Measurements from ENCODE around the gene DERA.
"Not testable (repeated sequence)": the region's sequence is repeated elsewhere in the genome, so short reads cannot be mapped to it uniquely, and the experiment has no call there.

Gene DERA

GRCh38 chr12:15967053-15967452 lies 55.9 kb downstream of the DERA start:
- not testable (repeated sequence) for DNase-seq

GRCh38 chr12:15971211-15971610 lies 60.1 kb downstream of the DERA start:
- no peak for DNase-seq

- no peak for DNase-seq
Measured at GRCh38 chr12:15972894-15973293, 61.8 kb downstream of the DERA start.

GRCh38 chr12:15977999-15978951 lies 67.1 kb downstream of the DERA start:
- no peak for DNase-seq

- DNase-seq = no peak
Measured at GRCh38 chr12:15979096-15980092, 68.3 kb downstream of the DERA start.

GRCh38 chr12:15982071-15982470 lies 70.9 kb downstream of the DERA start:
- DNase-seq = no peak

- DNase-seq = no peak
Measured at GRCh38 chr12:15982471-15982870, 71.3 kb downstream of the DERA start.

- DNase-seq = no peak
Measured at GRCh38 chr12:15982921-15983320, 71.8 kb downstream of the DERA start.

GRCh38 chr12:15984097-15984800 lies 73.1 kb downstream of the DERA start:
- DNase-seq = no peak

GRCh38 chr12:15984963-15985362 lies 73.8 kb downstream of the DERA start:
- DNase-seq = no peak

GRCh38 chr12:15987696-15988095 lies 76.6 kb downstream of the DERA start:
- DNase-seq = no peak

- no peak for DNase-seq
Measured at GRCh38 chr12:15988983-15989755, 78.0 kb downstream of the DERA start.

GRCh38 chr12:15995801-15996200 lies 84.7 kb downstream of the DERA start:
- DNase-seq = no peak

GRCh38 chr12:15996254-15996653 lies 85.1 kb downstream of the DERA start:
- no peak for DNase-seq

GRCh38 chr12:15996948-15997347 lies 85.8 kb downstream of the DERA start:
- DNase-seq = no peak

GRCh38 chr12:15997910-15998309 lies 86.8 kb downstream of the DERA start:
- DNase-seq = no peak

- DNase-seq = no peak
Measured at GRCh38 chr12:16002880-16003279, 91.7 kb downstream of the DERA start.

GRCh38 chr12:16003460-16003859 lies 92.3 kb downstream of the DERA start:
- DNase-seq = no peak

- no peak for DNase-seq
Measured at GRCh38 chr12:16006752-16007151, 95.6 kb downstream of the DERA start.

GRCh38 chr12:16008421-16008824 lies 97.3 kb downstream of the DERA start:
- no peak for DNase-seq

GRCh38 chr12:16012117-16012516 lies 101.0 kb downstream of the DERA start:
- DNase-seq = no peak

- DNase-seq = not testable (repeated sequence)
Measured at GRCh38 chr12:16013722-16014121, 102.6 kb downstream of the DERA start.
